NCI-H460 (cell line): ENCODE data around the gene RPS4Y2. TPM values are rescaled to one million over a fixed set of nuclear protein-coding genes. Genes with fewer than 3 reads are reported as not detected.

ENCODE experiments used
- DNase-seq: peaks from one replicate; pipeline ENCODE4 v3.0.0-alpha.2; 2016; ENCODE audit warnings: low read depth; ENCODE audit errors: extremely low read depth
- polyA plus RNA-seq: library from polyadenylated mRNA; depleted of rRNA; stranded (reverse); fragments of >200 nt; gene quantifications from 2 replicates; pipeline ENCODE4 v1.2.3, GENCODE V29; 2014; cell fraction: nucleus; rRNA removed
- total RNA-seq: library from RNA; depleted of rRNA; stranded (reverse); fragments of >200 nt; shearing (Covaris generic); gene quantifications from 2 replicates; pipeline ENCODE4 v1.2.3, GENCODE V29; 2014; rRNA removed

Gene RPS4Y2
- total RNA-seq = not detected in 2 replicates
- not detected in 2 replicates for polyA plus RNA-seq

DNA sequence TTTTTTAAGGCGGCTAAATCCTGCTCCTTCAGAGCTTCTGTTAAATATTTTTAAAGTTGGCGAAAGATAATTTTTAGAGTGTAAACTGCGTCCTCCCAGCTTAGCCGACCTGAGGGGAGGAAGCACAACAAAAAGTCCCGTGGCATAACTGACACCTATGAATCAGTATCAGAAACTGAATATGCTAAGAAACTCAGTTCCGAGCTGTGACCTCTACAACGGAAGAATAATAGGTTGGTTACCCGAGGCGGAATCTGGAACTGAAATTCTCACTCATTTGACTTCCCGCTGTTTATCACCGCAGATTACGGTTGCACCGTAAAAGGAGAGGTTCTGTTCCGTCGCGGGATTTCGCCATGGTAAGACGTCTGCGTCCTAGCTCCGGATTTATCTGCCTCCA, at the start of gene RPS4Y2:
Gene RPS4Y2 (plus strand): TSS at position 301 of the 400 bp plus-strand sequence. CDS start 56 bp downstream, at position 357.
- no peak for DNase-seq

DNA sequence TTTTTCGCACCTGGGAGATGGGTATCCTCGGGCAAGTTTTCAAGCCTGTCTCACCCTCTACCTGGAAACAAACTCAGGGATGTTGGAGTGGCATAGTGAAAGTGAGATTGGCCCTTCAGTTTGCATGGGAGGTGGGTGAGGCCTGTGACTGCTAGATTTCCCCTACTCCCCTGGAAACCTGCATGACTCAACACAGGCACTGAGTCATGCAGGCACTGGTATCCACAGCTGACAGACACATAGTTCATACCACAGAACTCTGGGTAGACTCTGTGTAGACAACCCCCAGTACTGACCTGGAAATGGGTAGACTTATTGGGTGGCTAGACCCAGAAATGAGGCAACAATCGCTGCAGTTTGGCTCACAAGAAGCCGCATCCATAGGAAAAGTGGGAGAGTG, 41.5 kb upstream of the RPS4Y2 start:
- DNase-seq = no peak

DNA sequence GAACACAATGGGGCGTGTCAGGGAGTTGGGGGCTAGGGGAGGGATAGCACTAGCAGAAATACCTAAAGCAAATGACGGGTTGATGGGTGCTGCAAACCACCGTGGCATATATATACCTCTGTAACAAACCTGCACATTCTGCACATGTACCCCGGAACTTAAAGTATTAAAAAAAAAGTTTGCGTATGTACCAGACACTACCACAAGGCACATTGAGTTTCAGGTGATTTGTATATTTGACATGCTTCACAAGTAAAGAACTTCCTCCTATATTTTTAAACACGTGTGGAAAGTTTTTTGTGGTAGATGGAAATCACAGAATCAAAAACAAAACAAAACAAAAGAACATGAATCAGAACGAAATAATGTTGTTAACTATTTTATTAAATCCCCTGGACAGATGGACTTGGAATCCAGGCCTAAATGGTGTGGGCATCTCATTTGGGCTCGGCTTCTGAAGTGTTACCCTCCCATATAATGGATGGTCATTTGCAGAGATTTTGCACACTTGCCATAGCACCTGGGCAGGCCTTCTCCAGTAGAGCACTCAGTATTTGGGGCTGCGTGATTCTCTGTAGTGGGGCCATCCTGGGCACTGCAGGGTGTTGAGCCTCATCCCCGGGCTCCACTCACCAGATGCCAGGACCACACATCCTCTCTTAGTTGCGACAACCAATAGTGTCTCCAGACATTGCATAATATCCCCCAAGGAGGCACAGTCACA, 29.6 kb upstream of the RPS4Y2 start:
- DNase-seq = no peak

DNA sequence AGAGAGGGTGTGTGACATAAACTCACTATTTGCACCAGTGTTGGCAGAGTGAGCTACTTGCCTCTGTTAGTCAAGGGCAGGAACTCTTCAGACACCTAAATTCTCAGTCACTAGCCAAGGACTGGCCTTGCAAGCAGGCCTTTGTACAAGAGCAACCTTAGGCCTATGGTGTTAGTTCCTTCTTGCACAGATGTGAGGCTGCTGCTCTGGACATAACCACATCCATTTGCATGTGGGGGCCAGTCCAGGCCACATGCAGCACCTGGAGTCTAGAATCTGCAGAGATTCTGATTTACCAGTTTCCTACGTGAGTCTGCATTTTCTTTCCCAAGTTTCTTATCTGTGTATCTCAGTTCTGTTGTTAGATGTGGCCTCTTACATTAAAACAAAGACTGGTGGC, 20.7 kb upstream of the RPS4Y2 start:
- DNase-seq = no peak

DNA sequence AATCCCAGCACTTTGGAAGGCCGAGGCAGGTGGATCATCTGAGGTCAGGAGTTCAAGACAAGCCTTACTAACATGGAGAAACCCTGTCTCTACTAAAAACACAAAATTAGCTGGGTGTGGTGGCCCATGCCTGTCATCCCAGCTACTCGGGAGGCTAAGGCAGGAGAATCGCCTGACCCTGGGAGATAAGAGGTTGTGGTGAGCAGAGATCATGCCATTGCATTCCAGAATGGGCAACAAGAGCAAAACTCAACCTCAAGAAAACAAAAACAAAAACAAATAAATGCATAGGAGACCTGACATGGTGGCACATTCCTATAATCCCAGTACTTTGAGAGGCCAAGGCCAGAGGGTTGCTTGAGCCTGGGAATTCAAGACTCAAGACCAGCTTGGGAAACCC, 16.1 kb upstream of the RPS4Y2 start:
- DNase-seq = no peak

DNA sequence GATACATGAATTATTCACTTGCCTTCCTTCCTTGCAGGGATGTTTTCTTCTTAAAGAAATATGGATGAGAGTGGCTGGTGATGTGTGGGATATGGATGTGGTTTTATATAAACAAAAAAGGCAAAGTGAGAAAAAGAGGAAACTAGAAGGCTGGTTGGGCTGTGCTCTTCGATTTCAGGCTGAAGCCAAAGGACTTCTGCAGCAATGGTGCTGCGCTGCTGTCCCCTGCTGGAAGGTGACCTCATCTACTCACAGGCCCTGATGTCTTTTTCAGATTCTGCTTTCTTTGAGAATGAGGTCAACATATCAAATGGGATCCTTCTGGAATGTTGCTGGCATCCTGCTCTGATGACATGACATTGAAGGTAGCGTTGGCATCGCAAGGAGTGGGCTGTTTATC, 15.3 kb upstream of the RPS4Y2 start:
- no peak for DNase-seq

DNA sequence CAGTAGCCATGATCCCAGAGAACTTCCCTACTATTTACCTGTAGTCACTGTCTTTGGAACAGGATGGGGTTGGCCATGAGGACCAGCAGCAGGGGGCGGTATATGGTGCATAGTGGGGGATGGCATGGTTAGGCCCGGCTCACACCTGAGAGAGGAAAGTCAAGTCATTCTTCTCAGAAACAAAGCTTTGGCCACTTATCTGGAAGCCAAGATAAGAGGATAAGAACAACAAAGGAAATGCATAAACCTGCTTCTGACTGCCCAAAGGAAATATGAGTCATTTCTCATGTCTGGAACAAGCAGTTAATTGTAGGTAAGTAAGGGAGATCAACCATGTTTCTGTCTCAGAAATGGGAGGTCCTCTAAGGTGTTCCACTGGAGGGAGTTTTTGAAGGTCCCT, 10.8 kb upstream of the RPS4Y2 start:
- DNase-seq = no peak

DNA sequence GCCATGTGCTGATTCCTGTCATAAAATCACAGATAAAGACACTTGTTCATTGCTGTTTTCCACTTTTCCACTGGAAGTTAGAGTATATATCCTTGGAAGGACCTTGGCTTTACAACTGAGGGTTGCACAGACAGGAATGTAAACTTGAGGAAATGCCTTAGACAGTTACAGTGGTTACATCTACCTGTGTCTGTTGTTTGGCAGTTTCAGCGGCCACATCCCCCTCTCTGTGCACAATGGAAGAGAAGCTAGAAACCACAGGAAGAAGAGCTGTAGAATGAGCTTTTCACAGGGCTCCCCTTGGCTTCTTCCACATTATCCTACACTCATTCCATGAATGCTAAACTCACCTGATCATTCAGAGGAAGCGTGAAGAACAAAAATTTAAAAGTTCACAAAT, 9.0 kb upstream of the RPS4Y2 start:
- no peak for DNase-seq

DNA sequence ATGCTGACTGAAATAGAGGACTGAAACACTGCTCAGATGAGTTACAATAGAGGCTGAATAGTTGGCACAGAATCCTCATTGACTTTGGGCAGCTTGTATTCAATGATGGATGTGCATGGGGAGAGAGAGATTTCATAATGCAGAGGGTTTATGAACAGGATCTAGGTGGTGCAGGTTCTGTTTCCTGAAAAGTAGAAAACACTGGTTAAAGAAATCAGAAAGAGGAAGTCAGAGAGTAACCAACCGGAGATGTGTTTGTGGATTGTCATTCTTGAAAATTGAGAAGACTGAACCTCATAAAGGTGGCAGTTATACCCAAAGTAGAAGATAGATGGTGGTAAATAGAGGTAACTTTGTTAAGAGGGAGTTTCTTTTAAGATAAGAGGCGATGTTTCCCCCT, 8.0 kb downstream of the RPS4Y2 start:
- DNase-seq = no peak

DNA sequence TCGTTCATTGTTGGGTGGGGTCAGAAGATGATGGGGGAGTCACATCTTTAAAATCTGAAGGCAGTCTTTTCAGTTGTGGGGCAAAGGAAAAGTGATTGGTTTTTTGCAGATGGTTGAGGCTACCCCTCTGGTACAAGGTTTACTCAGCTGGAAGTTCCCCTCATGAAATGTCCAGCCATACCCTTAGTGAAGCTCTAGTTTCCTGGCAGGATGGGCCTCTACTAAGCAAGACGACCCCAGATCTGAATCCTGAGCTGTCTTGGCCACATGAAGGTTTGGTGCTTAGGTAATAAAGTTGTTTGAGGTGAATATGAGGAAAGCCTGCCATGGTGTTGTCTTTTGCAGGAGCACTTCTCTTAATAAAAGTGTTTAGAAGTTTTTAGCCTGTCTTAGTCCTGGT, 9.2 kb downstream of the RPS4Y2 start:
- DNase-seq = no peak

DNA sequence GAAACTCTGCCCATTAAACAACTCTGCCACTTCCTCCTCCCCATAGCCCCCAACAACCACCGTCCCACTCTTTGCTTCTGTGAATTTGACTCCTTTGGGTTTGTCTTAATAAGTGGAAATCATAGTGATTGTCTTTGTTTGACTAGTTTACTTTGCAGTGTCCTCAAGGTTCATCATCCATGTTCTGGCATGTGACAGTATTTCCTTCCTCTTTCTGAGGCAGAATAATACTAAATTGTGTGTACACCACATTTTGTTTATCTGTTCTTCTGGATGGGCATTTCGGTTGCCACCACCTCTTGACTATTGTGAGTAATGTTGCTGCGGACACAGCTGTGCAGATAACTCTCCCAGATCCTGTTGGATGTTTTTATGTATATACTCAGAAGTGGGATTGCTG, 14.8 kb downstream of the RPS4Y2 start:
- DNase-seq = no peak

DNA sequence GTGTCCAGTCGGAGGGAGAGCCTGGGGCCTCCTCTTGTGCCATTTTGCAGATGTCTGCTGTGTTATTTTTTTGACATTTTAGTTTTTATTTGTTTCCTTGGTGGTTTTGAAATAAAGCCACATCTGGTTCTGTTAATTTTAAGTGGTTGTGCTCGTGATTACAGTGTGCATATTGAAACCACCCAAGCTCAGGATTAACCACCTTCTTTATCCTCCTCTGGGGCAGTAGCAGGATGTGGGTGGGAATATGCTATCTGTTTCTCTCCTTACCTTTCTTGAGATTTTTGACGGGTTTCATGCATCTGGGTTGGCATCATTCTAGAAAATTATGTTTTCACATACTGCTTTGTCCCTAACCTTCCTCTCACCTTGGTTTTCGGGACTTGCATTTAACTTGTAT, 20.2 kb downstream of the RPS4Y2 start:
- DNase-seq = no peak

DNA sequence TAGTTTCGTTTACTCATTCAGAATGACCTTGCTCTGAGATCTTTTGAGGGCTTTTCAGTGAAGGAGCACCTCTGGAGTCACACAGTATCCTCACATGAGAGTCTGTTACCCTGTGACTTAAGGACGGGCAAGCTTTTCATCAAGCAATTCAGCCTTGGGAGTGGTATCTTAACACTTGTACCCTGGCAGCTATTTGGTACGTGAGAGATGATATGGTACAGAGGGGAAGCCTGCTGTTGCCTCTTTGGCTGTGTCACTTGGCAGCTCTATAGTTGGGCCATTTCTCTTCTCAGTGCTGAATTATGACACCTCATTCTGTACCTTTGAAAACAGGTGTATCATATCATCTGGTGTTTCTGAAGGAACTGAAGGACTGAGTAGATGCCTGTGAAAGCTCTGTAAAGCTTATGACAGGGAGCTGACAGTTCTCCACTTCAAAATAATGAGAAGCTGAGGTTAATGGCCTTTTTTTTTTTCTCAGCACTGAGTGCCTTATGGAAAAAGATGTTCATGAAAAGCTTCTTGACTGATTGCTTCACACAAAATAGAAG, 24.3 kb downstream of the RPS4Y2 start:
- no peak for DNase-seq

DNA sequence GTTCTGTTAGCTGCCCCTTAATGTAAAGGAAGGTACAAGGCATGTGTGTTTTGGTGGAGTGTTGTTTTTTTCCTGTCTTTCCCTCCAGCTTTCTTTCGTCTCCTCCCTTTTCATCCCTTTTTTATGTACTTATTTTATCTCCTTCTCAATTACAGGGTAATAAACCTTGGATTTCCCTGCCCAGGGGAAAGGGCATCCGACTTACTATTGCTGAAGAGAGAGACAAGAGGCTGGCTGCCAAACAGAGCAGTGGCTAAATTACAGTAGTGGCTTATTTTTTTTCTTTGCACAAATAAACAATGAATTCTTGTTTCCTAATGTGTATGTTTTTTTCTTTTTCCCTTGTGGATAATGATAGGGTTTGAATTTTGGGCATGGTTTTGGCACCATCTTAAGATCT, 24.9 kb downstream of the RPS4Y2 start:
- no peak for DNase-seq

DNA sequence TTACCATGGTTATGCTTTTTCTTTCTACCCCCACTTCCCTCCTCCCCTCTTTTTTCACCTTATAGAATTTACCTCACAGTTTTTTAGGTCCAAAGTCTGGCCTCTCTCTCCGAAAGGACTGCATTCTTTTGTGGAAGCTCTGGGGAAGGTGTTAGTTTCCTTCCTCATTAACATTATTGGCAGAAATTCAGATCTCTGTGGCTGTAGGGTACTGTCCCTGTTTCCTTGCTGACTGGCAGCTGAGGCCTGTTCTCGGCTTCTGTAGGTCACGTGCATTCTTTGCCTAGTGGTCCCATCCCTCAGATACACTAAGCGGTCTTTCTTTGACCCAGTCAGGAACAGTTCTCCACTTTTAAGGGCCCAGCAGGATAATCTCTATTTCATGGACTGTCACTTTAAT, 25.5 kb downstream of the RPS4Y2 start:
- no peak for DNase-seq

DNA sequence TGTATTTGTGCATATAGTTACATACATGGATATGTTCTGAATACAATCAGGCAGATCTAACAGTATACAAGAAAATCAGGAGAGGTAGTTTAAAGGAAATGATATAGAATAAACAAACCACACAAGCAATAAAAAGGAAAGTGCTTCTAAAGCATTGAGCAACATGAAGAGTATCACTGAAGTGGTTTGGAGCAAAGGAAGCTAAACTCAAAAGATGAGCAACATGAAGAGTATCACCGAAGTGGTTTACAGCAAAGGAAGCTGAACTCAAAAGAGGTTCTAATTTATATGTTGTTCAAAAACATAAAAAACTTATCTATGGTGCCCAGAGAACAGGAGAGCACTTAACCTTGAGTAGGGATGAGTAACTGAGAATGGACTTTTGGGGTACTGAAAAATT, 29.1 kb downstream of the RPS4Y2 start:
- DNase-seq = no peak

DNA sequence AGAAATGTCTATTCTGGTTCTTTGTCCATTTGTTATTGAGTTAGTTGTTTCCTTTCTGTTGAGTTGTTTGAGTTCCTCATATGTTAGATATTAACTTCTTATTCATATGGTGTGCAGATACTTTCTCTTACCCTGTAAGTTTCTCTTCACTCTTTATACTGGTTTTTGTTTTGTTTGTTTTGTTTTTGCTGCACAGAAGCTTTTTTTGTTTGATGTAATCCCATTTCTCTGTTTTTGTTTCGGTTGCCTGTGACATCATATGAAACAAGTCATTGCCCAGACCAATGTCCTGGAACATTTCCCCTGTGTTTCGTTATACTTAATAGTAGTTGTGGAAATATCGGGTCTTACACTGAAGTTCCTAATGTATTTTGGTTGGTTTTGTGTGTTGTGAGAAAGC, 31.2 kb downstream of the RPS4Y2 start:
- DNase-seq = no peak

DNA sequence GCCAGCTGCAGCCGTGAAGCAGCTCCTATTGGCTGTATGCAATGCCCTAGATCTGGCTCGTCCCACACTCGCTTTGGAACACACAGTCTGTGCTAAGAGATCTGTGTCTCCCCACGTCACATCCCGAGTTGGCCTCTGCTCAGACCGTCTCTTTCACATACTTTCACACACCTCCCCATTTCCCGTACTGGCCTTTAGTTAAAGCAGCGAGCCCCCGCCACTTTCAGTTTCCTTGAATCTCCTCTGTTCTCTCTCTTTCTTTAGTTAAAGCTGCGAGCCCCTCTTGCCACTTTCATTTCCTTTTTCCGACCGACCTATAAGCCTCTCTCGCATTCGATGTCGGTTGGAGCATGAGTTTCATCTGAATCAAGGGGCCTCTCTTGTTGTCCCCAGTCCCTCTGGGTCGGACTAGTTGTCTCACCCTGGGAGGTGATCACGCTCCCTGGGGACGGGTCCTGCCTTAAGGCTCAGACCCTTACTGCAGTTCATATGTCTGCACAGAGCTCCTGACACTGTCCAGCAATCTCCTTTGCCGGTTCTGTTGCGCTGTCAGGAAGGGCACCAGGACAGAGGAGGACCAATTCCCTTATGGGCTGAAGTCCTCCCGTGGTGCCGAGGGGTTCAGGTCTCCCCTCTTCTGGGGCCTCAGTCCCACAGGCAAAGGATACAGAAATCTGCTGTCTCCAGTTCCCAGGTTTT, 42.6 kb downstream of the RPS4Y2 start:
- DNase-seq = no peak

DNA sequence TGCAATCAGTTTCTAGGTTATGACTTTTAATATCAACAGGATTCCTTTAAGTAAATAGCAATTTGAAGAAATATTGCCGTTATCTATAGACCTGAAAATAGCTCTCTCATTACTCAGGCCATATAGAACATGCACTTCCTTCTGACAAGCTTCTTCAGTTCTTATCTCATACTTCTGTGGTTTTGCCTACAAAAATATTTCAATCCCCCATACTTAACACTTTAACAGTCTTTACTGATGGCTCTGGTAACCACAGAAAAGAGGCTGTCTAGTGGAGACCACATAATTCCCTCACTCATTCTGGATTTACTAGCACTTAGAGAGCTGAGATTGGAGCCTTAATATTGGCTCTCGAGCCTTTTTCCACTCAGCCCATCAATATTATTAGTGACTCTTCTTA, 46.8 kb downstream of the RPS4Y2 start:
- DNase-seq = no peak

DNA sequence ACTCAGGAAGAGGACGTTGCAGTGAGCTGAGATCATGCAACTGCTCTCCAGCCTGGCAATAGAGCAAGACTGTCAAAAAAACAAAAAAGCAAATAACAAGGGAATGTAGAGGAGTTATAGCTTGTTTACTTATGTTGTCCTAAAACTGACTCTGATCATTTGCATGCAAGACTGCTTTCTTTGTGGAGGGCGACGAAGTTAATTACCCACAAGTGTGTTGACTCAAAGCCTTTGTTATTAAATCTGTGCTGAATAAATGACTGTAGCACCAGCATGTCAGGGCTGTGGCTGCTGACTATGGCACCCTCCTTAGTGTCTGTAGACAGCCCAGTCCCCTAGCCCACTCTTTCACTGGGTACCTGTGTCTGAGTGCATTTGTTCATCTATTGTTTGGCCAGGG, 50.3 kb downstream of the RPS4Y2 start:
- DNase-seq = no peak

DNA sequence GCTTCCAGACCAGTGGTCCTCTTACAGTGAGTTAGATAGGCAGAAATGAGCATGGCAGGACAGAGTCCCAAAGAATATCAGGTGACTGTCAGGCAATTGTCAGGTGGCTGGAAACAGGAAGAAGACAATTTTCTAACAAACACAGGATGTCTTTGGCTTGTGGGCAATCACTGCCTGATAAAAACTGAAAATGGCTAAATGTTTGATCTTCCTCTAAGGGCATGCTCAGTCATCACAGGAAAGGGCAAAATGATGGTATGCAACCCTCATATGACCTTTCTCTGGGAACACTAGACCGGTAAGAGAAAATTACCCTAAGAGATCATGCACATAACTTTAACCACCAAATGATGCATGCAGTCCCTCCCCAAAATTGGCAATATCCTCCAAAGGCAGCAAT, 57.6 kb downstream of the RPS4Y2 start:
- no peak for DNase-seq

DNA sequence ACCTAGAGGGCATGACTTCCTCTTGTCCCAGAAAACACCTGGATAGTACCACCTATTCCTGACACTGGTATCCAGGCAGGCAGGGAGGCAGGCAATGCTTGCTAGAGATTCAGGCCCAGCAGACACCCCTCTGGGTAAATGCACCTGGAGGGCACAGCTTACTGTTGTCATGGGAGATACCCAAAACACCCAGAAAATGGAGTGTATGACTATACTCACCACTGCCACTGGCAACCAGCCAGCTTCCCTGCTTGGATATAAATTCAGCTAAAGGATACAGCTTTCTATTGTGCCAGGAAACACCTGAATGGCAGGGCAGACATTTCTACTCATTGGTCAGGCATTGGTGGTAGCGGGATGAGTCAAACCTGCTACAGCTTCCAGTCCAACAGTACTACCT, 58.9 kb downstream of the RPS4Y2 start:
- DNase-seq = no peak
